Fibroblast of upper back skin (primary cell): ENCODE results near the gene HOXC10.
A peak's percentile ranks its signal among the peaks of the same experiment; 100 is the strongest.

Source experiments
- DNase-seq: peaks from one replicate; pipeline ENCODE4 v3.0.0-alpha.2; 2013

Gene HOXC10

DNA sequence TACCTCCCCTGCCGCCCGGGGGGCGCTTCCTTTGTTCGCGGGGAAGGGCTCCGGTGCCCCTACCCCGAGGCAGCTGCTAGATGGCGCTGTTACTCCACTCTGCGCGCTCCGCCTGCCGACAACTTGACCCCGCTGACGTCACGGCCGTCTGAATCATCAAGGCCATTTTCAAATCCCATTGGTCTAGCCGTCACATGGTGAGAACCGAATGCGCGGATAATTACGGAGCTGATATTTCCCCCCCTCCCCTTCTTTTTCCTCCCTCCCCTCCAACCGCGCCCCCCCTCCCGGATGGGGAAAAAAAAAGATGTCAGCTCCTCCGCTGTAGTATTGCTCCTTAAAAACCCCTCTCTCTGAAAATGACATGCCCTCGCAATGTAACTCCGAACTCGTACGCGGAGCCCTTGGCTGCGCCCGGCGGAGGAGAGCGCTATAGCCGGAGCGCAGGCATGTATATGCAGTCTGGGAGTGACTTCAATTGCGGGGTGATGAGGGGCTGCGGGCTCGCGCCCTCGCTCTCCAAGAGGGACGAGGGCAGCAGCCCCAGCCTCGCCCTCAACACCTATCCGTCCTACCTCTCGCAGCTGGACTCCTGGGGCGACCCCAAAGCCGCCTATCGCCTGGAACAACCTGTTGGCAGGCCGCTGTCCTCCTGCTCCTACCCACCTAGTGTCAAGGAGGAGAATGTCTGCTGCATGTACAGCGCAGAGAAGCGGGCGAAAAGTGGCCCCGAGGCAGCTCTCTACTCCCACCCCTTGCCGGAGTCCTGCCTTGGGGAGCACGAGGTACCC lies at the start of gene HOXC10:
TSS of gene HOXC10 (plus strand) at position 246 of the 791 bp plus-strand sequence. CDS start at position 360, 114 bp downstream.
- DNase-seq, result peak; percentile 93

DNA sequence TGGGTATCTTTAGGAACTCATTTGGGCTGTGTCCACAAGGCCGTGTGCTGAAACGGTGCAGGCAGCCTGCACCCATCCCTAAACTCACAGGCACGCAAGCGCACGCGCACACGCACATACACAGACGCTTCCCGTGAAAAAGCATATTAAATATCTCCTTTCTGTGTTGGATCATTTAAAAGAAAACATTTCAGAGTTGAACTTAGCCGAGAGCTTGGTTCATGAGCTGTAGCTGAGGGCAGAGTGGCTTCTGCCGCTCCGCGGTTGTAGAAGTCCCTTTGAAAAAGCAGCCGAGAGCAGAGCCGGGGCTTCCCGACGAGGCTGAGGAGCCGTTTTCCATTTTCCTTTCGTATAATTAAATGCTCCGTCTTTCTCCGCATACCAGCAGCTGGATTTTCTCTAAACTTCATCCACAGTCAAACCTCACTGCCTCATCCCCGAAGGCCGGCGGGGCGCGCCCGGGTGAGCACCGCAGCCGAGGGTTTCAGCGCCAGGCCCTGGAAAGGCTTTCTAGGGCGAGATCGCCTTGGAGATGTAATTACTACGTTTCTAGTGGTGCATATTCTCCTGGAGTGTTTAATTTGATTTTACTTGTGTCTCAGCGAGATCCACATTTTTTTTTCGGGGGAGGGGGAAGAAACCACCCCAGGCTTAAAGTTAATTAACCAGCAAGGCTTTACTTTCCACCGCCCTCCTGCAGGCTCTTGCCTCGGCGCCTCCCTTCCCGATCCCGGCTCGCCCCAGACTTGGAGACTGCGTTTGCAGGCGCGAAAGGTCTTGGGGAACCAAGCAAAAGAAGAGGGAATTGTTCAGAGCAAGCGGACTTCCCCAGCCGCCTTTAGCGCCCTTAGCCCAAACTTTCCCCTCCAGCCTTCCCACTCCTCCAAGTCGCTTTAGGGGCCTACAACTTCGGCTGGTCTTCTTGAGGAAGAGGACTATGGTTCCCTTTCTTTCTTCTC lies 49.3 kb upstream of the HOXC10 start:
- no peak for DNase-seq

DNA sequence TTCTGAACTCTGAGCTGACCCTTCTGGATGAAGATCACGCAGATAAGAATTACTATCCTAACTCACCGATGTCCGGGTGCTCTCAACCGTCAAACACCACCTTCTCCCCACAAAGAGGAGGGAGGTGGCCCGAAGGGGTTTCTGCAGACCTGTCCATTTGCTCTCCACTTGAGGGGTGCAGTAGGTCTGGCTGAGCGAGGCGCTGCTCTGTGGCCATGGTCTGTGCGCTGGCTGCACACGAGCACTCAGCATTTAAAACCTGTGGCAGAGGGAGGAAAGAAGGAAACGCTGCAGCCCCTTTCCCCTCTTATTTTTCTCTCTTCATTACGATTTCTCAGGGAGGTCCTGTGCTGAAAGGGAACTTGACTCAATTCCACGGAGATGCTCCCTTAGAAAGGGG lies 47.8 kb upstream of the HOXC10 start:
- DNase-seq, result no peak

DNA sequence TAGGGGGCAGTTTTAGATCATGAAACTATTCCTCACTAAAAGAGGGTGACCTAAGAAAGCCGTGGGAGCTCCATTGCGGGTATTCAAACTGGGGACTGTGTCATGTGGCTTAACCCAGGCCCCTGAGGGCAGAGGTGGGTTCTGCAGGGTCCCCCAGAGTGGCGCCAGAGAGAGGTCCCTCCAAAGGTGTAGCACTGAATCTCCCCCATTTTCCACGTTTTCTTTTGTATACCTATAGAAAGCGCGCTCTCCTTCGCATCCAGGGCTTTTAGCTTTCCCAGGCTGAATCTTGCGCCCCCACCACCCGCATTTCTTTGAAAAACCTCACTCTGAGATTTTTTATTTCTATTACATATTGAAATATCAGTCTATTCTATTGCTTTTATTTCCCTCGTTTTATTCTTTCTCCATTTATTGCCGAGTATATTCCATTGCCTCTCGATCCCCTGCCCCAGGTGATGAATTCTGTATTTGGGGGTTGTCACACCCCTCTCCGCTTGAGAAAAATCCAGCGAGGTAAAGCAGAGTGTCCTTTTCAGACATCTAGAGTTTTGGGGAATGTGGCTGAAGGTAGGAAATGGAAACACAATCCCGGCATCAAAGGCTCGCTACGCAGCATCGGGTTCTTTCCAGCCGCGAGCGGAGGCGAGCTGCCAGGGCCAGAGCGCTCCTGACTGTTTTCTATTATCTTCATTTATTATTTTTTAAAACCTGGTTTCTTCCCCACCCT lies 47.2 kb upstream of the HOXC10 start:
- DNase-seq, result no peak

- DNase-seq, result peak; percentile 18
Measured at GRCh38 chr12:53938326-53939140, 46.4 kb upstream of the HOXC10 start, which contains the start of gene HOXC13. TSS of gene HOXC13 (plus strand) at chr12:53938831. CDS start at chr12:53938907, 76 bp downstream.

DNA sequence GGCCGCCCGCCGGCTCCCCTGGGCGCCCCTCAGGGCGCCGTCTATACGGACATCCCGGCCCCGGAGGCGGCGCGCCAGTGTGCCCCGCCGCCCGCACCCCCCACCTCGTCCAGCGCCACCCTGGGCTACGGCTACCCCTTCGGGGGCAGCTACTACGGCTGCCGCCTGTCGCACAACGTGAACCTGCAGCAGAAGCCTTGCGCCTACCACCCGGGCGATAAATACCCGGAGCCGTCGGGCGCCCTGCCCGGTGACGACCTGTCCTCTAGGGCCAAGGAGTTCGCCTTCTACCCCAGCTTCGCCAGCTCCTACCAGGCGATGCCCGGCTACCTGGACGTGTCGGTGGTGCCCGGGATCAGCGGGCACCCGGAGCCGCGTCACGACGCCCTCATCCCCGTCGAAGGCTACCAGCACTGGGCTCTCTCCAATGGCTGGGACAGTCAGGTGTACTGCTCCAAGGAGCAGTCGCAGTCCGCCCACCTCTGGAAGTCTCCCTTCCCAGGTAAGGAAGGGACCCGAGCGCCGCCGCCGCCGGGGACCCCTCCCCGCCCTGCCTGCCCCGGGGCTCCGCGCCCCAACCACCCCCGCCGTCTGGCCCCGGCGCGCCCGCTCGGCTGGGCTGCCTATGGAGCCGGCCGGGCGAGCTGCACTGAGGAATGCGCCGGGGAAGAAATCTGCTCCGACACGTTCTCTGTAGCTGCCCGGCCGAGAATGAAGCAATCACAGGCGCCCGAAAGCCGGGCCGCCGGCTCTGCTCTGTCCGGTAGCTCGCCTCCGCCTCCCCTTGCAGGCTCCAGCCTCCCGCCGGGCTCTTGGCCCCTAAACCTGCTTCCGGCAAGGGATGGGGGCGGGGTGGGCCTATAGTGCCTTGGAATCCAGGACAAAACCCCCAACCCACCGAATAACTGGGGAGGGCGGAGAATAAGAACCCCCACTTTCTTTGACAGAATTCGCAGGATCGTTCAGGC lies 45.5 kb upstream of the HOXC10 start:
- peak; percentile 34 for DNase-seq

DNA sequence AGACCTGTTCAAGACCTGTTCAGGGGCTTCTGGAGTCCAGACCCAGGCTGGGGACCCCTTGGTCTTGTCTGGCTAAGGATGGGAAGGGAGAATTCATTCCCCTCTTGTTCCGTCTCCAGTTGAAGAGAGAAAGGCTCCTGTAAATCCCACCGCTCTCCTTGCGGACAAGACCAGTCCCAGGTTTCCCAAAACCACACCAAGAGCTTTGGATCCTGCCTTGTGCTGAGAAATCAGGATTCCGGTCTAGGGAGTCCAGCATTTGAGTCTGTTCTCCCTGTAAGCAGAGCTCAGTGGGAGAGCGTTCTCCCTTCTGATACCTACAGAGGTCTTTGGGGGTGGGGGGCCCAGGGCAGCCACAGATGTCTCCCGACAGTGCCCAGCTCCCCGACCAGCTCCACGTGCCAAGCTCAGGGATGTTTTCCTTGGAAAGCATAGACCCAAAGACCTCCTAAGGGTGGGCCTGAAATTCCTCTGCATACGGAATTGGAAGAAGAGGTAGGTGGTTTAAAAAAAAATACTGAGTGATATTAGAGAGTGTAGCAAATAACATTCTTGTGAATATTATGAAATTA lies 44.4 kb upstream of the HOXC10 start:
- DNase-seq, result no peak

DNA sequence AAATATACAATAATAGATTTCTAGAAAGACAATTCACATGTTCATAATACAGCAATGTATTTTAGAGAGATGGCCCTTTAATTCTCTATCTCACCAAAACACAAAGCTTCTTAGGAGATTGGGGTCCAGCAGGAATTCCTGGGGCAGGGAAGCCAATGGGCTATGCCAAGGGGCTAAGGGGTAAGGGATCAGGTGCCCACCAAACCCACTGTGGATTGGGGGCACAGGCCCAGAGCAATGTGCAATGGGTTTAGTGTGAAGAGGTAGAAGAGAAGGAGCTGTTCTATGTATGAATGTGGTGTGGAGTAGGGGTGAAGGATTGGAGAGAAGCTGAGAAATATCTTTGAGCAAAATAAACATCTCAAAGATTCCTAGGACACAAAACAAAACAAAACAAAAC lies 43.8 kb upstream of the HOXC10 start:
- no peak for DNase-seq

DNA sequence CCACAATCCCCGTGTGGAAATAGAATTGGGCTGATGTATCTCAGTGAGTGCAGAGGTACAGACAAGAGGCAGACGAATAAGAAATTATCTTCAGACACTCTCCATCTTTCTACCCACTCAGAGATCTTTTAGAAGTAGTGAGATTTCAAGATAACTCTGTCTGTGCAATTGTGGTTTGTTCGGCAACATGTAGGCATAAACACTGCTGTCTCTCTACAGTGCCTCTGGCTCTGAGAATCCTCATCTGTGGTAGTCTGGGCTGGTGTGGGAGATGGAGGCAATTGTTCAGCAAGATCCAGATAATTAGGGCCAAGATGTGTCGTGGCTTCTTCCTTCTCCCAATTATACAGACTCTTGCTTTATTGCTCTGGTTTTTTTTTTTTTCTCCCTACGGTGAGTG lies 43.2 kb upstream of the HOXC10 start:
- no peak for DNase-seq

DNA sequence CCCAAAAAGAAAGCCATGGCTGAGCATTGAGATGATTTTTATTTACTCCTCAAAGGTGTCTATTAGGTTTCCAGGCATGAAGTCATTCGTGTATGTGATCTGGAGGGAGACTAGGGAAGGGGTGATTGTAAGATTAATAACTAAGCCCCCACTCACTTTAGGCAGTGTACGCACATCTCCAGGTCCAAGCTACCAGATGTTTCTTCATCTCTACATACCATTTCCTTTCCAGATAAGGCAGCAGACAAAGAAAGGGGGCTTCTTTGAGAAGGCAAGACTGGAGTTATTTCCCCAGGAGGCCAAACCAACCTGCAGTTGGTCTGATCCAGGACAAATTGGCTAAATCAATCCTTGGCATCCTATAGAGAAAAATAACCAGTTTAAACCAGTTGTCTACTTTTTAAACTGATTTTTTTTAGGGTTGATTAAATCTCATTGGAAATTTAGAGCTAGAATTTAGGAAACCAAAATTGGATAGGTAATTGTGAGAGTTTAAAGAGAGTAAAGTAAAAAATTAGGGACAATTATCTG lies 42.4 kb upstream of the HOXC10 start:
- DNase-seq, result no peak

DNA sequence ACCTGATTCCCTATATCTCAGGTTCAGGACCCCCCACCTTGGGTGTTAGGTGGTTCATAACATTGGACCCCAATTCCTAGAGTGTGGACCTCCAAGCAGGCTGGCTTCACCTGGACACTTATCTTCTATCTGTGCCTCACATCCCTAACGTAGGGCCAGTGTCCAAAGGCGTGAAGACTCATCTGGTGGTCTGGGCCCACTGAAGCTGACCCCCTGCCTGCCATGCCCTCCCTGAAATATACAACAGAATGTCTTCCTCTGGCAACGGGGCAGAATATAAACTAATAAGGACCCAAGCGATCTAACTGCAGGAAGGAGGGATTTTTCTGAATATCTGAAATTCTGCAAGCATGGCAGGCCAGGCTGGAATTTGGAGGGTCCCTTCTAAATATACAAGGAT lies 40.7 kb upstream of the HOXC10 start:
- no peak for DNase-seq

- DNase-seq, result no peak
Measured at GRCh38 chr12:53944907-53945847, 39.8 kb upstream of the HOXC10 start.

DNA sequence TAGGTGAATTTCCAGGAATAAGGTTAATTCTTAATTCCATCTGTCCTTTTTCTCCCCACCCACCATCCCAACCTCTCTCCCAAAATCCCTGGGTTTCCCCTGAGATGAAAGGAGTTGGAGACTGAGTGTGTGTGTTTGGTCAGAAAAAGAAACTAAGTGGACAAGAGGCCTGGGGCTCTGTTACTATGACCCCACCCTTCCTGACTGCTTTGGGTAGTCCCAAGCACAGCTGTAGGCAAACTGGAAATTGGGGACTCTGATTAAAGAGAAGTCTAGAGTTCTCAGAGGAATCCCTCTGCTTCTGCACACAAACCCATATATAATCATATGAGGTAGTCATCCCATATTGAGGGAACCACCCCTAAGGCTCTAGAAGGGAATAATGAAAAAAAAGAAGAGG lies 37.2 kb upstream of the HOXC10 start:
- DNase-seq, result no peak

DNA sequence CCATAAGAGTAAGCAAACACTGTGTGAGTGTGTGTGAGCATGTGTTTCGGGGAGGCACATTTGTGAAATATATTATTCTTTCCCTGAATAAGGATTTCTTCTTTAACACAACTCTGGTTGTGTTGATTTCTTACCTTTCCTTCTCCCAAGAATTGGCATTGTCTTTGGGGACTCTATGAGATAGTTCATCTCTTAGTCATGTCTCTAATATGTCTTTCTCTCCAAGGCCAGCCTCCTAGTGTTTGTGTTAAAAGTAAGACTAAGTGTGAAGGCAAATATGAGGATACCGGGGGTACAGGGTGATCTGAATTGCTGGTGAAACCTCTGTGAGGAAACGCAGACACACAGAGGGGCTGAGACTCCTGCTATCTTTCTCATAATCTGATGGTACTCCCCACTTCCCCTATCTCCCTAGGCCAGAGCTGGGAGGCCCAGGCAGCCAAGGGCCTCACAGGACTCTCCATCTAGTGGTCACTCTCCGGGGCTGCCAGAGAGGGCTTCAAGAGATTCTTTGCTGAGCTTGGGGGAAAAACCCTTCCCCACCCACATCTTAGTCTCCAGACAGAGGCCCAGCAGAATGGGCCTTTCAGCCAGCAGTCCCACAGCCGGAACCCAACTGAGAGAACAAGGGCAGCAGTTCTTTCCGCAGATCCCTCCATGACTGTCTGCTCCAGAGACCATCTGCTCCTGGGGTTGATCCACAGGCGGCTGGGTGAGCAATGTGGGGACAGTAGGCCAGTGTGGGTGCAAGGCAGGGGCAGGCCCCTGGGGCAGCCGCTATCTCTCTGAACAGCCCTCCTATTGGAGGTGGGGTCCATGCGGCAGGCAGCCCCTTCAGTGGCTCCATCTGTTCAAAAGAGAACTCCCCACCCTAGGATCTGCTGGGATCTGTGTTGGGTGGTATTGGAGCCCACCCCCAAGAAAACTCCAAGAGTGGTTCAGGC lies 36.0 kb upstream of the HOXC10 start:
- DNase-seq, result no peak

- no peak for DNase-seq
Measured at GRCh38 chr12:53949631-53950436, 35.1 kb upstream of the HOXC10 start.

DNA sequence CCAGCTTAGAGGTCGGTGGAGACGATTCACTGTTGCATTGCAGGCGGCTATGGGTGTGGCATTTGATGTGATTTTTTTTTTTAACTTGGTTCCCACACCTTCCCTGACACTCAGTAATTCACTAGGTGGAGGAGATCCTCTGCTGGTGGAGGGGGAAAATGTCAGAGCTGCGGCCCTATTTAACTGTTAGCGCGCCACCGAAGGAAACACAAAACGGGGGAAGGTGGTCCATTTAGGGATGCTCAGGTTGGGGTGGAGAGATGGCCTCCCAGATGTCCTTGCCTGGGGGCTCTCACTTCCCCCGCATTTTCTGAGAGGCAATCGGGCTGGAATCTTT lies 34.5 kb upstream of the HOXC10 start:
- no peak for DNase-seq
